Tibial nerve (tissue), 4 donors: Measurements from ENCODE around the gene NID1. TPM values are rescaled to one million over a fixed set of nuclear protein-coding genes. Genes with fewer than 3 reads are reported as not detected.
A peak's percentile ranks its signal among the peaks of the same experiment; 100 is the strongest.

ENCODE experiments used
- DNase-seq, 2 donors: peaks; one replicate each; pipeline ENCODE4 v3.0.0-alpha.2; 2019; ENCODE audit warnings: low spot score in 2 of 2
- H3K27ac ChIP-seq, 4 donors: fragments of 200-600 bp; sonication (generic) in 3 of 4; one replicate each; pipeline ENCODE4 v1.5.1; 2017 to 2019; ENCODE audit warnings: mild to moderate bottlenecking in 1 of 4
- H3K27me3 ChIP-seq, 2 donors: fragments of 200-600 bp; sonication (generic) in 1 of 2; one replicate each; pipeline versions ENCODE4 v1.5.1 to v1.6.0; 2017 to 2019
- H3K36me3 ChIP-seq, 3 donors: fragments of 200-600 bp; sonication (generic); one replicate each; pipeline ENCODE4 v1.5.1; 2018 to 2019
- H3K4me1 ChIP-seq, 4 donors: fragments of 200-600 bp; sonication (generic) in 3 of 4; one replicate each; pipeline ENCODE4 v1.5.1; 2017 to 2019
- H3K4me3 ChIP-seq, 4 donors: fragments of 200-600 bp; sonication (generic) in 3 of 4; one replicate each; pipeline ENCODE4 v1.5.1; 2017 to 2019; ENCODE audit warnings: mild to moderate bottlenecking in 1 of 4, moderate library complexity in 1 of 4
- H3K9me3 ChIP-seq, 4 donors: fragments of 200-600 bp; sonication (generic) in 3 of 4; one replicate each; pipeline ENCODE4 v1.5.1; 2017 to 2019
- CTCF ChIP-seq, 5 experiments: fragments of 200-600 bp in 3 of 5; fragments of 450-650 bp in 2 of 5; sonication (generic) in 3 of 5; IDR thresholded peaks; one replicate each; pipeline ENCODE4 v1.5.1; 2016 to 2019; ENCODE audit warnings: antibody characterized with exemption in 5 of 5, mild to moderate bottlenecking in 3 of 5, moderate library complexity in 2 of 5
- EP300 ChIP-seq, 2 donors: sonication (generic); formaldehyde crosslinking; IDR thresholded peaks; one replicate each; pipeline ENCODE4 v1.6.1; 2017; ENCODE audit warnings: antibody characterized with exemption in 2 of 2, mild to moderate bottlenecking in 1 of 2
- POLR2A ChIP-seq, 2 donors: fragments of 450-650 bp; IDR thresholded peaks; one replicate each; pipeline ENCODE4 v1.6.1; 2017; ENCODE audit warnings: antibody characterized with exemption in 2 of 2, mild to moderate bottlenecking in 2 of 2, moderate library complexity in 2 of 2
- WGBS, 2 donors: methylation state at CpG; one replicate each; pipeline ENCODE4 v1.1.5; 2018; 5-methylcytosine and 5-hydroxymethylcytosine counted together
- total RNA-seq, 4 donors: library from RNA; depleted of rRNA; stranded (reverse); fragments of >200 nt; gene quantifications; one replicate each; pipeline ENCODE4 v1.1.0, GENCODE V29; 2016

Gene NID1
- total RNA-seq, 4 donors from 2014 or later, result 192 to 321 (median 215) TPM

GRCh38 chr1:236020359-236021219, 44.3 kb downstream of the NID1 start:
- no peak for DNase-seq
- 79 to 83% methylated on average over 20 of the region's 20 CpGs for WGBS, 2 donors
- Histone ChIP-seq H3K4me1 (peaks cover 2 to 60% (median 19%) of the 10 kb centered on the region in 4 donors), H3K27ac (peak overlapping the region; percentile 64 to 91 (median 89)), H3K9me3 (no peaks in the 10 kb centered on the region), H3K27me3 (no peaks in the 10 kb centered on the region), H3K4me3 (no peak overlapping the region), H3K36me3 (peaks cover 0 to 81% (median 0%) of the 10 kb centered on the region in 3 donors)
- TF ChIP-seq EP300 (IDR thresholded peaks at IDR 0.05) (peak in 1 of 2 donors; percentile 44), CTCF (IDR thresholded peaks at IDR 0.05) (no peak)

- Histone ChIP-seq H3K4me1 (peaks cover 2 to 72% (median 25%) of the 10 kb centered on the region in 4 donors), H3K9me3 (no peaks in the 10 kb centered on the region), H3K27ac (peak overlapping the region; percentile 80 to 91 (median 89)), H3K27me3 (no peaks in the 10 kb centered on the region), H3K4me3 (no peak overlapping the region), H3K36me3 (peaks cover 0 to 77% (median 0%) of the 10 kb centered on the region in 3 donors)
- TF ChIP-seq POLR2A (IDR thresholded peaks at IDR 0.05), result peak in 1 of 2 donors; percentile 7
- TF ChIP-seq CTCF (IDR thresholded peaks at IDR 0.05), result no peak
- peak; percentile 84 to 96 for TF ChIP-seq EP300 (IDR thresholded peaks at IDR 0.05)
- peak; percentile 78 to 88 for DNase-seq
- 37 to 52% methylated on average over 5 of the region's 5 CpGs for WGBS, 2 donors
These were observed 45.9 kb downstream of the NID1 start for GRCh38 chr1:236018885-236019453.

- Histone ChIP-seq H3K36me3 (peaks cover 0 to 77% (median 1%) of the 10 kb centered on the region in 3 donors), H3K27ac (peak overlapping the region; percentile 80 to 91 (median 89)), H3K9me3 (no peaks in the 10 kb centered on the region), H3K4me1 (peaks cover 2 to 75% (median 25%) of the 10 kb centered on the region in 4 donors), H3K27me3 (no peaks in the 10 kb centered on the region), H3K4me3 (no peak overlapping the region)
- no peak for DNase-seq
- WGBS, 2 donors, result 92 to 93% methylated on average over 5 of the region's 5 CpGs
- TF ChIP-seq CTCF (IDR thresholded peaks at IDR 0.05) (no peak), EP300 (IDR thresholded peaks at IDR 0.05) (no peak), POLR2A (IDR thresholded peaks at IDR 0.05) (no peak)
These were observed 48.0 kb downstream of the NID1 start for GRCh38 chr1:236016782-236017400.

- H3K27me3 ChIP-seq, result no peaks in the 10 kb centered on the region
- H3K36me3 ChIP-seq, result peaks cover 0 to 77% (median 5%) of the 10 kb centered on the region in 3 donors
- H3K4me1 ChIP-seq, result peaks cover 2 to 69% (median 25%) of the 10 kb centered on the region in 4 donors
- H3K27ac ChIP-seq, result peak overlapping the region; percentile 80 to 91 (median 89)
- 35 to 50% methylated on average over 3 of the region's 3 CpGs for WGBS, 2 donors
- H3K4me3 ChIP-seq, result no peak overlapping the region
- peak; percentile 87 to 94 for DNase-seq
- H3K9me3 ChIP-seq, result no peaks in the 10 kb centered on the region
- TF ChIP-seq EP300 (IDR thresholded peaks at IDR 0.05), result peak; percentile 67 to 97
- peak in 1 of 2 donors; percentile 14 for TF ChIP-seq POLR2A (IDR thresholded peaks at IDR 0.05)
- no peak for TF ChIP-seq CTCF (IDR thresholded peaks at IDR 0.05)
These were observed 48.8 kb downstream of the NID1 start for GRCh38 chr1:236016083-236016482.
